Astrocyte (in vitro differentiated cells and primary cell): Measurements from ENCODE around the gene NRSN1. TPM values are rescaled to one million over a fixed set of nuclear protein-coding genes. Genes with fewer than 3 reads are reported as not detected.
A peak's percentile ranks its signal among the peaks of the same experiment; 100 is the strongest.

ENCODE experiments used
- DNase-seq: peaks from one replicate; pipeline ENCODE4 v3.0.0-alpha.2; 2010; ENCODE audit warnings: low read depth
- FAIRE-seq: peaks from 2 replicates; lab custom pipeline; 2011; peaks lifted over from hg19 to GRCh38; lab: Jason Lieb, UNC
- H2AFZ ChIP-seq: 2 replicates; pipeline ENCODE4 v1.6.0; 2012; ENCODE audit warnings: low read depth, low read length, inconsistent platforms
- H3K27ac ChIP-seq: 2 replicates; pipeline ENCODE4 v1.5.1; 2011; ENCODE audit warnings: low read depth, low read length, inconsistent platforms
- H3K27me3 ChIP-seq: 2 replicates; pipeline ENCODE4 v1.6.0; 2011; ENCODE audit warnings: low read length, inconsistent platforms; ENCODE audit not compliant: insufficient read depth
- H3K36me3 ChIP-seq: 2 replicates; pipeline ENCODE4 v1.5.1; 2011; ENCODE audit warnings: low read length, inconsistent platforms; ENCODE audit not compliant: insufficient read depth
- H3K4me1 ChIP-seq: 2 replicates; pipeline ENCODE4 v1.5.1; 2011; ENCODE audit warnings: low read length, inconsistent platforms; ENCODE audit not compliant: insufficient read depth
- H3K4me2 ChIP-seq: 2 replicates; pipeline ENCODE4 v1.6.0; 2012; ENCODE audit warnings: low read length, inconsistent platforms
- H3K4me3 ChIP-seq: 2 replicates; pipeline ENCODE4 v1.5.1; 2011; ENCODE audit warnings: low read depth, mild to moderate bottlenecking, low read length, inconsistent platforms; ENCODE audit not compliant: insufficient read depth
- H3K79me2 ChIP-seq: 2 replicates; pipeline ENCODE4 v1.6.0; 2012; ENCODE audit warnings: mild to moderate bottlenecking, low read length, inconsistent platforms; ENCODE audit not compliant: insufficient read depth
- H3K9ac ChIP-seq: 2 replicates; pipeline ENCODE4 v1.6.0; 2012; ENCODE audit warnings: mild to moderate bottlenecking, low read length, inconsistent platforms
- H3K9me3 ChIP-seq: 2 replicates; pipeline ENCODE4 v1.5.1; 2012; ENCODE audit warnings: low read depth, mild to moderate bottlenecking, low read length, inconsistent platforms; ENCODE audit not compliant: insufficient read depth
- H4K20me1 ChIP-seq: 2 replicates; pipeline ENCODE4 v1.6.0; 2012; ENCODE audit warnings: low read length, inconsistent platforms; ENCODE audit not compliant: insufficient read depth
- H3K27ac Mint-ChIP-seq: one replicate; pipeline ENCODE4 v1.8.0; 2021; ENCODE audit warnings: mild to moderate bottlenecking, mixed read lengths; ENCODE audit not compliant: unreplicated experiment
- H3K27me3 Mint-ChIP-seq: one replicate; pipeline ENCODE4 v1.8.0; 2021; ENCODE audit warnings: low read depth, mixed read lengths; ENCODE audit not compliant: unreplicated experiment
- H3K36me3 Mint-ChIP-seq: one replicate; pipeline ENCODE4 v1.8.0; 2021; ENCODE audit warnings: low read depth, mixed read lengths; ENCODE audit not compliant: unreplicated experiment
- H3K4me1 Mint-ChIP-seq: one replicate; pipeline ENCODE4 v1.8.0; 2021; ENCODE audit warnings: low read depth, mixed read lengths; ENCODE audit not compliant: unreplicated experiment
- H3K4me3 Mint-ChIP-seq: one replicate; pipeline ENCODE4 v1.8.0; 2021; ENCODE audit warnings: mild to moderate bottlenecking, moderate library complexity, mixed read lengths; ENCODE audit not compliant: unreplicated experiment
- H3K9me3 Mint-ChIP-seq: one replicate; pipeline ENCODE4 v1.8.0; 2021; ENCODE audit warnings: mild to moderate bottlenecking, mixed read lengths; ENCODE audit not compliant: unreplicated experiment
- EZH2 ChIP-seq: IDR thresholded peaks from 2 replicates; pipeline ENCODE4 v1.6.1; 2012; ENCODE audit warnings: mild to moderate bottlenecking, low read length, inconsistent platforms; ENCODE audit not compliant: insufficient read depth
- total RNA-seq: library from RNA; stranded (reverse); gene quantifications from 2 replicates; pipeline ENCODE4 v1.2.1, GENCODE V29; 2021
- TF ChIP-seq, protein P1 (sequence below): IDR thresholded peaks from 2 replicates; pipeline ENCODE4 v1.5.1; 2011; ENCODE audit warnings: low read depth, mild to moderate bottlenecking, inconsistent platforms, low read length, moderate library complexity; ENCODE audit not compliant: insufficient read depth

The NRSN1 gene
- total RNA-seq, 1 donor from 2014 or later = not detected

DNA sequence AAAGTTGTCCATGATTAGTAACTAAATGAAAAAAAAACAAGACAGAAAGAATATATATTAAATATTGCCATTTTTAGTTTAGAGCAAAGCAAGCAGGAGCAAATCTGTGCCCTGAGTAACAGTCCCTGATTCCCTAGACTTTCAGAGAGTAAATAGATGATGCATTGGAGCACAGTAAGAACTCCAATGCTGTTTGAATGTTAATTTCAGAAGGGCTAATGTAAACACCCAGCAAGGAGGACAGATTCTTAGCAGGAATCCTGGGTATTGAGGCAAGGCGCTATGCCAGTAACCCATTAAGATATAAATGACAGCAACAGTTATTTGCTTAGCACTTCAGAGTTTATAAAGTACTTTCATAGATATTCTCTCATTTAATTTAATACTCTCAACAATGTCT, 15.6 kb upstream of the NRSN1 start:
- no peak overlapping the region for H3K4me2 ChIP-seq
- H3K27me3 ChIP-seq = no peaks in the 10 kb centered on the region
- H2AFZ ChIP-seq = no peak overlapping the region
- H3K4me1 ChIP-seq = no peaks in the 10 kb centered on the region
- no peaks in the 10 kb centered on the region for H3K36me3 Mint-ChIP-seq
- H4K20me1 ChIP-seq = no peaks in the 10 kb centered on the region
- no peaks in the 10 kb centered on the region for H3K36me3 ChIP-seq
- H3K9me3 Mint-ChIP-seq = no peaks in the 10 kb centered on the region
- no peaks in the 10 kb centered on the region for H3K79me2 ChIP-seq
- H3K27me3 Mint-ChIP-seq = peaks cover 9% of the 10 kb centered on the region
- DNase-seq (no peak), FAIRE-seq (no peak)
- no peak overlapping the region for H3K27ac ChIP-seq
- H3K4me3 Mint-ChIP-seq = no peak overlapping the region
- no peak overlapping the region for H3K4me3 ChIP-seq
- H3K27ac Mint-ChIP-seq = no peak overlapping the region
- no peak overlapping the region for H3K9ac ChIP-seq
- H3K9me3 ChIP-seq = no peaks in the 10 kb centered on the region
- no peaks in the 10 kb centered on the region for H3K4me1 Mint-ChIP-seq
- TF ChIP-seq, protein P1, sequence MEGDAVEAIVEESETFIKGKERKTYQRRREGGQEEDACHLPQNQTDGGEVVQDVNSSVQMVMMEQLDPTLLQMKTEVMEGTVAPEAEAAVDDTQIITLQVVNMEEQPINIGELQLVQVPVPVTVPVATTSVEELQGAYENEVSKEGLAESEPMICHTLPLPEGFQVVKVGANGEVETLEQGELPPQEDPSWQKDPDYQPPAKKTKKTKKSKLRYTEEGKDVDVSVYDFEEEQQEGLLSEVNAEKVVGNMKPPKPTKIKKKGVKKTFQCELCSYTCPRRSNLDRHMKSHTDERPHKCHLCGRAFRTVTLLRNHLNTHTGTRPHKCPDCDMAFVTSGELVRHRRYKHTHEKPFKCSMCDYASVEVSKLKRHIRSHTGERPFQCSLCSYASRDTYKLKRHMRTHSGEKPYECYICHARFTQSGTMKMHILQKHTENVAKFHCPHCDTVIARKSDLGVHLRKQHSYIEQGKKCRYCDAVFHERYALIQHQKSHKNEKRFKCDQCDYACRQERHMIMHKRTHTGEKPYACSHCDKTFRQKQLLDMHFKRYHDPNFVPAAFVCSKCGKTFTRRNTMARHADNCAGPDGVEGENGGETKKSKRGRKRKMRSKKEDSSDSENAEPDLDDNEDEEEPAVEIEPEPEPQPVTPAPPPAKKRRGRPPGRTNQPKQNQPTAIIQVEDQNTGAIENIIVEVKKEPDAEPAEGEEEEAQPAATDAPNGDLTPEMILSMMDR = no peak
- TF ChIP-seq EZH2 = no peak

- no peaks in the 10 kb centered on the region for H3K36me3 ChIP-seq
- no peak overlapping the region for H3K4me3 ChIP-seq
- H3K9me3 ChIP-seq = no peaks in the 10 kb centered on the region
- no peaks in the 10 kb centered on the region for H4K20me1 ChIP-seq
- no peaks in the 10 kb centered on the region for H3K27me3 ChIP-seq
- TF ChIP-seq, protein P1 = no peak
- FAIRE-seq (no peak), DNase-seq (no peak)
- Mint-ChIP-seq H3K4me3 (no peak overlapping the region), H3K4me1 (peaks cover 6% of the 10 kb centered on the region), H3K9me3 (no peaks in the 10 kb centered on the region), H3K36me3 (no peaks in the 10 kb centered on the region), H3K27me3 (peaks cover under 1% of the 10 kb centered on the region), H3K27ac (no peak overlapping the region)
- H3K27ac ChIP-seq = no peak overlapping the region
- no peaks in the 10 kb centered on the region for H3K79me2 ChIP-seq
- no peaks in the 10 kb centered on the region for H3K4me1 ChIP-seq
- no peak overlapping the region for H3K4me2 ChIP-seq
- H2AFZ ChIP-seq = no peak overlapping the region
- H3K9ac ChIP-seq = no peak overlapping the region
These were observed 12.1 kb upstream of the NRSN1 start for GRCh38 chr6:24113891-24114290.

DNA sequence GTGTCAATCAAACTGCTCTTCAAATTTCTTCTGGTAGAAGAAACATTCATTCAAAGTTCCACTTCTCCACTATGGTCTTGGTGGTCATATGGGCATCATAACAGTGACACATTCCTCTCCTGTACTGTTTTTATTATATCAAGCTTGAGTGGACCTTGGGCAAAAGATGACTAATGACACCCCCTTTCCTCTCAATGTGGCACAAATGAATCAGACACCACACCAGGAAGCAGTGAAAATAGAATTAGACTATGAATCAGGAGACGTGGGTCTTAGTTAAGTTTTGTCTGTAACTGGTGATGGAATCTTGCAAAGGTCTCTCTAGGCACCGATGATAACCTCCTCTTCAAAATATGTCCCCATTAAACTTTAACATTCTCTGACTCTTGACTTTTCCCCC, 9.0 kb upstream of the NRSN1 start:
- Histone ChIP-seq H3K36me3 (no peaks in the 10 kb centered on the region), H3K9me3 (no peaks in the 10 kb centered on the region), H3K4me3 (no peak overlapping the region), H3K4me1 (no peaks in the 10 kb centered on the region), H3K4me2 (peak overlapping the region; percentile 0), H3K27ac (no peak overlapping the region), H3K27me3 (no peaks in the 10 kb centered on the region), H4K20me1 (no peaks in the 10 kb centered on the region), H2AFZ (no peak overlapping the region), H3K9ac (no peak overlapping the region), H3K79me2 (no peaks in the 10 kb centered on the region)
- DNase-seq (no peak), FAIRE-seq (no peak)
- TF ChIP-seq, protein P1 = no peak
- TF ChIP-seq EZH2 = no peak
- H3K4me3 Mint-ChIP-seq = no peak overlapping the region
- no peaks in the 10 kb centered on the region for H3K27me3 Mint-ChIP-seq
- no peaks in the 10 kb centered on the region for H3K9me3 Mint-ChIP-seq
- no peaks in the 10 kb centered on the region for H3K36me3 Mint-ChIP-seq
- peaks cover 6% of the 10 kb centered on the region for H3K4me1 Mint-ChIP-seq
- H3K27ac Mint-ChIP-seq = no peak overlapping the region
